ENCODE measurements around the gene OR8B4. TPM values are rescaled to one million over a fixed set of nuclear protein-coding genes. Genes with fewer than 3 reads are reported as not detected.
"Not testable (repeated sequence)": the region's sequence is repeated elsewhere in the genome, so short reads cannot be mapped to it uniquely, and the experiment has no call there.

OR8B4 gene
- total RNA-seq, 1 donor: not detected

DNA sequence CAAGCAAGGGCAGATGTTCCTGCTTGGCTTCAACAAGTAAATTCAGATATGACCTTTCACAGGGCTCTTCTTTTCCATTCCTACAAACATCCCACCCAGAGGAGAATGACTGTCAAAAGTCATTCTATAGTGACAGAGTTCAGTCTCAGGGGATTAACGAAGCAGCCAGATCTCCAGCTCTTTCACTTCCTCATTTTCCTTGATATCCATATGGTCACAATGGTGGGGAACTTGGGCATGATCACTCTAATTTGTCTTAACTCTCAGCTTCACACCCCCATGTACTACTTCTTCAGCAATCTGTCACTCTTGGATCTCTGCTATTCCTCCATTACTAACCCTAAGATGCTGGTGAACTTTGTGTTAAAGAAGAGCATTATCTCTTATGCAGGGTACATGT, 35.8 kb upstream of the OR8B4 start:
- Histone ChIP-seq H3K4me2 (ENCODE audit: insufficient read depth, low read length) (no peak overlapping the region), H3K27ac (ENCODE audit: low read depth, low read length) (no peak overlapping the region), H2AFZ (ENCODE audit: low read length) (no peak overlapping the region), H3K36me3 (ENCODE audit: insufficient read depth, low read length) (no peaks in the 10 kb centered on the region), H3K79me2 (ENCODE audit: insufficient read depth, low read length) (no peaks in the 10 kb centered on the region), H3K4me3 (ENCODE audit: insufficient read depth, low read length) (no peak overlapping the region), H3K9me3 (ENCODE audit: low read depth, low read length) (no peaks in the 10 kb centered on the region), H4K20me1 (ENCODE audit: insufficient read depth, low read length) (no peaks in the 10 kb centered on the region), H3K4me1 (ENCODE audit: insufficient read depth, low read length) (no peaks in the 10 kb centered on the region), H3K27me3 (ENCODE audit: insufficient read depth, low read length) (no peaks in the 10 kb centered on the region)
- no peak for TF ChIP-seq CTCF (IDR thresholded peaks at IDR 0.05; ENCODE audit: extremely low read depth, low read depth, low read length)
- no peak for DNase-seq (ENCODE audit: insufficient read length, low spot score, missing footprints)

DNA sequence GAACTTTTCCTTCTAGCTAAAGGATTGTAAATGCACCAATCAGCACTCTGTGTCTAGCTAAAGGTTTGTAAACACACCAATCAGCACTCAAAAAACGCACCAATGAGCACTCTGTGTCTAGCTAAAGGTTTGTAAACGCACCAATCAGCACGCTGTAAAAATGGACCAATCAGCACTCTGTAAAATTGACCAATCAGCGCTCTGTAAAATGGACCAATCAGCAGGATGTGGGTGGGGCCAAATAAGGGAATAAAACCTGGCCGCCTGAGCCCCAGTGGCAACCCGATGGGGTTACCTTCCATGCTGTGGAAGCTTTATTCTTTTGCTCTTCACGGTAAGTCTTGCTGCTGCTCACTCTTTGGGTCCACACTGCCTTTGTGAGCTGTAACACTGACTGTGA, 34.7 kb upstream of the OR8B4 start:
- not testable (repeated sequence) for H3K4me2 ChIP-seq (ENCODE audit: insufficient read depth, low read length); H3K4me3 ChIP-seq (ENCODE audit: insufficient read depth, low read length)

GRCh38 chr11:124454552-124454951, 29.9 kb upstream of the OR8B4 start:
- no peaks in the 10 kb centered on the region for H3K36me3 ChIP-seq (ENCODE audit: insufficient read depth, low read length)
- no peaks in the 10 kb centered on the region for H3K27me3 ChIP-seq (ENCODE audit: insufficient read depth, low read length)
- no peaks in the 10 kb centered on the region for H3K79me2 ChIP-seq (ENCODE audit: insufficient read depth, low read length)
- no peaks in the 10 kb centered on the region for H3K9me3 ChIP-seq (ENCODE audit: low read depth, low read length)
- no peak overlapping the region for H2AFZ ChIP-seq (ENCODE audit: low read length)
- TF ChIP-seq CTCF (IDR thresholded peaks at IDR 0.05; ENCODE audit: extremely low read depth, low read depth, low read length): no peak
- no peaks in the 10 kb centered on the region for H4K20me1 ChIP-seq (ENCODE audit: insufficient read depth, low read length)
- H3K4me1 ChIP-seq (ENCODE audit: insufficient read depth, low read length): no peaks in the 10 kb centered on the region
- H3K27ac ChIP-seq (ENCODE audit: low read depth, low read length): no peak overlapping the region
- no peak overlapping the region for H3K4me2 ChIP-seq (ENCODE audit: insufficient read depth, low read length)
- H3K4me3 ChIP-seq (ENCODE audit: insufficient read depth, low read length): no peak overlapping the region
- DNase-seq (ENCODE audit: insufficient read length, low spot score, missing footprints): no peak

More for the DNA sequence above, 34.7 kb upstream of the OR8B4 start:
- not testable (repeated sequence) for H2AFZ ChIP-seq (ENCODE audit: low read length); H3K27me3 ChIP-seq (ENCODE audit: insufficient read depth, low read length); H3K36me3 ChIP-seq (ENCODE audit: insufficient read depth, low read length); H3K79me2 ChIP-seq (ENCODE audit: insufficient read depth, low read length); H3K4me1 ChIP-seq (ENCODE audit: insufficient read depth, low read length); H3K9me3 ChIP-seq (ENCODE audit: low read depth, low read length); DNase-seq (ENCODE audit: insufficient read length, low spot score, missing footprints); H3K27ac ChIP-seq (ENCODE audit: low read depth, low read length); H4K20me1 ChIP-seq (ENCODE audit: insufficient read depth, low read length)

DNA sequence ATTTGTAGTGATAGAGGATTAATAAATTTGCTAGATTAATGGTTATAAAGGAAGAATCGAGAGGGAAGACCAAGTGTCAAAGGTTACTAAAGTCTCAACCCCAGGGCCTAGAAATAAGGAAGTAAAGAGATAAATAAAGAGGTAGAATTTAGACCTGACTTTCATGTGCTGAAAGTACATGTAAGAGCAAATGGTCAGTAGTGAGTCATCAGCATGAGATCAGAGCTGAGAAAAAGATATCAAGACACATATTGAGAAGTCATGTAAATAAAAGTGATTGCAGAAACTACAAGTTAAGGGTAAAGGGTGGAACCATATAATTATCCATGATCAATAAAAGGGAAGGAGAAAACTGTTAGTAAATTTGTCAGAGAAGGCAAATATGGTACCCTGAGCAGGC, 22.2 kb upstream of the OR8B4 start:
- Histone ChIP-seq H4K20me1 (ENCODE audit: insufficient read depth, low read length) (no peaks in the 10 kb centered on the region), H3K9me3 (ENCODE audit: low read depth, low read length) (no peaks in the 10 kb centered on the region), H3K36me3 (ENCODE audit: insufficient read depth, low read length) (no peaks in the 10 kb centered on the region), H3K79me2 (ENCODE audit: insufficient read depth, low read length) (no peaks in the 10 kb centered on the region), H3K27me3 (ENCODE audit: insufficient read depth, low read length) (no peaks in the 10 kb centered on the region), H2AFZ (ENCODE audit: low read length) (no peak overlapping the region), H3K4me2 (ENCODE audit: insufficient read depth, low read length) (no peak overlapping the region), H3K4me1 (ENCODE audit: insufficient read depth, low read length) (no peaks in the 10 kb centered on the region), H3K27ac (ENCODE audit: low read depth, low read length) (no peak overlapping the region), H3K4me3 (ENCODE audit: insufficient read depth, low read length) (no peak overlapping the region)
- no peak for TF ChIP-seq CTCF (IDR thresholded peaks at IDR 0.05; ENCODE audit: extremely low read depth, low read depth, low read length)
- DNase-seq (ENCODE audit: insufficient read length, low spot score, missing footprints): no peak
